NCI-H524 (cell line): ENCODE measurements around the gene BCL2L2.
"Not testable (repeated sequence)": the region's sequence is repeated elsewhere in the genome, so short reads cannot be mapped to it uniquely, and the experiment has no call there.

ENCODE experiments used
- DNase-seq, 2 experiments: peaks; one replicate each; lab custom pipeline; 2025; lab: John Stamatoyannopoulos, UW

BCL2L2 gene, protein sequence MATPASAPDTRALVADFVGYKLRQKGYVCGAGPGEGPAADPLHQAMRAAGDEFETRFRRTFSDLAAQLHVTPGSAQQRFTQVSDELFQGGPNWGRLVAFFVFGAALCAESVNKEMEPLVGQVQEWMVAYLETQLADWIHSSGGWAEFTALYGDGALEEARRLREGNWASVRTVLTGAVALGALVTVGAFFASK

DNA sequence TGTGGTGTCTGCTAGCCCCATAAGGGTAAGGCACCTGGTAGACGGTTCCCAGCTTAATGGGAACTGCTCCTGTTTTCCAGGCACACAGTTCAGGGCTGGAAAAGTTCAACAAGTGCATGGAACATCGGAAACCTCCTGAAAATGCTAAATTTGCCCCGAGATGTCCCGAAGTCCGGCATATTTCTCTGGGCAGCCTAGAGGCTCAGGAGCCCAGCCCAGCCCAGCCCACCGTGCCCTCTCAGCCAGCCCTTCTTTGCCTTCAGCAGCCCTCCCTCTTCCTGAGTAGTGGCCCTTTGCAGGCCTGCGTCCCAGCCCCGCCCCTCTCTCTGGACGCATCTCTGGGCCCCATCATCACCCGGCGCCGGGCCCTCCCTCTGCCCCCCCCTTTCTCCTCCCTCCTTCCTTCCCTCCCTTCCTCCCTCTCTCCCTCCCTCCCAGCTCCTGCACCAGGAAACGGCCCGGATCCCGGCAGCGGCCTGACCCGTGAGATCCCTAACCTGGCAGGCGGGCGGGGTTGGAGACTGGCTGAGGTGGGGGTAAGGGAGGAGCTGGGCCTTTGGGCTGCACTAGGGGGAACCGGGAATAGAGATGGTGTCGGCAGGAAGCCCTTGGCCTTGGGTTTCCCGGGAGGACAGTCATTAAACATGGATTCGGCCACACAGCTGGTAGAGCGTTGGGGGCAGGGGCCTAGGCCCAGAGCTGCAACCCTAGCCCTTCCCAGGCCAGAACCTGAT is at the start of gene BCL2L2:
Gene BCL2L2 (plus strand): TSS at position 422 of the 734 bp plus-strand sequence. CDS start 935 bp downstream, outside the sequence.
- peak; percentile 85 to 90 for DNase-seq

DNA sequence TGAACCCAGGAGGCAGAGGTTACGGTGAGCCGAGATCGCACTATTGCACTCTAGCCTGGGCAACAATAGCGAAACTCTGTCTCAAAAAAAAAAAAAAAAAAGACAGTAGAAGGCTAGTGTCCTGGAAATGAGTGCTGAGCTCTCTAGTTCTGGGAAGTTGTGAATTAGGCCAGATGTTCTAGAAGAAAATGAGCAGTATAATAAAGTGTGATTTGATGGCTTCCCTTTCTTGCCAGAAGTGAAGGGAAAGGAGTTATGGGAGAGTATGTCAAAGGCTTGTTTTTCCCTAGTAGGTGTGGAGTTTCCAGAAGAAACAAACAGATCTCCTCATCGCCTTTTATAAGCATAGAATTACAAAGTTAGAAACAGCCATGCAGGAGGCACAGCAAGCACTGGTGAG is 48.4 kb upstream of the BCL2L2 start:
- DNase-seq = no peak

DNA sequence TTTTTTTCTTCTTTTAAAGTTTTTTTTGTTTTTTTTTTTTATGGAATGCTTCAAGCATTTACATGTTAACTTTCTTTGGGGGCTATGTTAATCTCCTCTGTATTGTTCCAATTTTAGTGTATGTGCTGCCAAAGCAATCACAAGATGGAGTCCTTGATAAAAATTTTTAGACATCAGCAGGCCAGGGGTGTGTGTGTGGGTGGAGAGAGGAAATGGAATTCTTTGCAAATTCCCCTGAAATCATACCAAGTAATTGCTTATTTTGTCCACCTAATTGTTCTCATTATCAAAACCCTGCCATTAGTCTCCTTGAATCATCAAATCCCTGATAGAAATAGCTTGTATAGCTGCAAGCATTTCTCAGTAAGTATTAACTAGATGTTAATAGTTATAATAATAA is 47.2 kb upstream of the BCL2L2 start:
- DNase-seq = no peak

DNA sequence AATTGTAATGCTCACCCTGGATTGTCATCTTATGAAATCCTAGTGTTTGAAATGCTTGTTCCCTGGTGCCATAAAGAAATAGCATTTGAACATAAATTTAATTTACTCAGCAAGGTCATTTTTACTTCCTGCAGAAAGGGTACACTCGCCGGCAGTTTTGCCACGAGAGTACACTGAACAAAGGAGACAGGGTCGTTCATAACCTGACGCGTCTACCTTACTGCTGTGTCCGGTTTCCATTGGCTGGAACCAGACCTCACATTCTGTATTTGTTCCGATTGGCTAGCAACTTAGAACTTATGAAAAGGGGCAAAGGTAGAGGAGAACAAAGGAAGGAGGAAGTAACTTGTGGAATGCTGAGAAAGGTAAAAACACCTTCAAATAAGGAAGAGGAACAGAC is 45.8 kb upstream of the BCL2L2 start:
- DNase-seq = not testable (repeated sequence)

DNA sequence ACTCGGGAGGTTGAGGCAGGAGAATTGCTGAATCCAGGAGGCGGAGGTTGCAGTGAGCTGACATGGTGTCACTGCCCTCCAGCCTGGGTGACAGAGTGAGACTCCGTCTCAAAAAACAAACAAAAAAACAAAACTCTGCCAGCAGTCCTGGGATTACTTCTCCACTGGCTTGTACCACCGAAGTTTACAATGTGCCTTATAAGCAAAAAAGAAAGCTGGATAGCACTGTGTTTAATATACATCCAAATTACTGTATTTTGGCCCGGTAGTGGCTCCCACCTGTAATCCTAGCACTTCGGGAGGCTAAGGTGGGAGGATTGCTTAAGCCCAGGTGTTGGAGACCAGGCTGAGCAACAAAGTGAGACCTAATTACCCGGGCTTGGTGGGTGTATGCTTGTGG is 37.4 kb upstream of the BCL2L2 start:
- DNase-seq = no peak

DNA sequence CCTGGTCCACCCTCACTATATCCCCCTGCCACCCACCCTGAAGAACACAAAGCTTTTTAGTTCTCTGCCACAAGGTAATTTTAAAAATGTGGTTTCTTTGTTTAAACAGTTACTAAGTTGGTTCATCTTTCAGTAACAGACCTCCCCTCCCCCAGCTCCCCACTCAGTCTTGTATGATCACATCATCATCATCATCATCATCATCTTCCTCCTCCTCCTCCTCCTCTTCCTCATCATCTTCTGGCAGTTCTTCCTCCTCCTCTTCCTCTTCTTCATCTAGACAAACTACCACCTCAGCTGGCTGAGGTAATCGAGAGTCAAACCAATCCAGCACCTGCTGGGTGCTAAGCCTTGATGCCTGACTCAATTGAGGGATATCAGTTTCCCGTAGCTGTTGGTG is 31.2 kb upstream of the BCL2L2 start:
- no peak for DNase-seq

DNA sequence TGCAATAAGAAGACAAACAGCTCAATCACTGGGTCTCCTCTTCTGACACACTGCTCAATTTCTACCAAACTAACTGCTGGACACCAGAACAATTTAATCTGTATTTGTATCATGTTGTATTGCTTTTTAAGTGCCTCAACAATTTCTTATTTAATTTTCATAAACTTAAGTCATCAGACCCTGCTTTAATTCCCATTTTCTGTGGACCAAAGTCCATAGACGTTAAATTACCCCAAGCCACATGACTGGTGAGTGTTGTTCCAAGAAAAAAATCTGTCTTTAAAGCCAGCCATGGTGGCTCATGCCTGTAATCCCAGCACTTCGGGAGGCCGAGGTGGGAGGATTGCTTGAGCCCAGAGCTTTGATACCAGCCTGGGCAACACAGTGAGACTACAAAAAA is 29.4 kb upstream of the BCL2L2 start:
- DNase-seq = no peak

DNA sequence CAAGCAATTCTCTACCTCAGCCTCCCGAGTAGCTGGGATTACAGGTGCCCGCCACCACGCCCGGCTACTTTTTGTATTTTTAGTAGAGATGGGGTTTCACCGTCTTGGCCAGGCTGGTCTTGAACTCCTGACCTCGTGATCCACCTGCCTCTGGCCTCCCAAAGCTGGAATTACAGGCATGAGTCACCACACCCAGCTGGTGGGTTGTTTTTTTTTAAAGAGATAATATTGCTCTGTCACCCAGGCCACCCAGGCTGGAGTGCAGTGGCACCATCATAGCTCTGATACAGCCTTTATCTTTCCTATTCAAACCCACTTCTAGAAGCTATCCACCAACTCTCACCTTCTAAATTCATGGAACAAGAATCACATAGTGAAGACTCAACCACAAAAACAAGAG is 28.7 kb upstream of the BCL2L2 start:
- not testable (repeated sequence) for DNase-seq

DNA sequence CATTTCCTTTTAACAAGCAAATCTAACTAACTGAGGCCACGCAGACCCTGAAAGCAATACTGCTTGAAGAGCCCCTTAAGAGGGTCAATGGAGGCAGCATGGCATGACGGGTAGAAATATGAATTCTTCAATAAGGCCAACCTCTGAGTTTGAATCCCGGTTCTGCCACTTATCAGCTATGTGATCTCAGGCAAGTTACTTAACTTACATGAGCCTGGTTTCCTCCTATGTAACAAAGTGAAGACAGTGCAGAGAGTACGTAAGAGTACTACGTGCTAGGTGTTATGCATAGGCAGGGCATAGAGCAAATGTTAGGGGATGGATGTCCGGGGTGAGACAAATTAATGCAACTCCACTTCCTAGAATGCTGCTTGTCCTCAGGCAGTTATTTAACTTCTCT is 25.4 kb upstream of the BCL2L2 start:
- DNase-seq = no peak

DNA sequence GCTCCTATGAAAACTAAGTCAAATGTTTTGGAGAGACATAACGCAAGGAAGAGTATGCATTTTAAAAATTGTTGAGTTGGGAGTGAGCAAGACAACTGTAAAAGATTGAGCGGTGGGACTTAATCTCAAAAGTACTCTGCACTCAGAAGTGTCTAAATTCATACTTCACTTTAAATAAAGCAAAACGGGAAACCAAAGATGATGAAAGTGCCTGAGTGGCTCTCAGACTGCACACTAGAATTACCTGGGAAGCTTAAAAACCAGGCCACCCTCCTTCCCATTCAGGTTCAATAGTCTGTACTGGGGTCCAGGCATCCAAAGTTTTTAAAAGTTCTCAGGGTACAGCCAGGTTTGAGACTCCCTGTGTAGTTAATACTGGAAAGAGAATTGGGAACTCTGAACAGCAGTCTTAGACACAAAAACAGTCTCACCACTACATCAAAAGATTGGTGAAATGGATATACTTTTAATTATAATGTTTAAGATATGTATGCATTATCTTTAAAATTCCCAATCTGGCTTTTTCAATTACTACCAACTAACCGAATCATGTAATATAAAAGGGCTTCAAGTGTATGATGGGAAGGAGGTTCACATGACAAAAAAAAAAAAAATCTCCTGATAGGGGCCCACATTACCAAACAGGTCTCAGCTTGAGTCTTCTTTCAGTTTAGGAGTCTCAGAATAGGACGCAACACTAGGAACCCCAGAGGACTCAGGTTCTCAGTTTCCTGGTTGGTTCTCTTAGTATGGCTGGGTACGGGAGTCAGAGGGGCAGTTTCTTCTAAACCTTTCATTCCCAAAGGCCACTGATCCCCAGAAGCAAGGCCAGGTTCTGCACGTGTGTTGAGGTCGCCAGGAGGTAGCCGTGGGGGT is 21.7 kb upstream of the BCL2L2 start:
- DNase-seq = peak in 1 of 2 experiments; percentile 50

DNA sequence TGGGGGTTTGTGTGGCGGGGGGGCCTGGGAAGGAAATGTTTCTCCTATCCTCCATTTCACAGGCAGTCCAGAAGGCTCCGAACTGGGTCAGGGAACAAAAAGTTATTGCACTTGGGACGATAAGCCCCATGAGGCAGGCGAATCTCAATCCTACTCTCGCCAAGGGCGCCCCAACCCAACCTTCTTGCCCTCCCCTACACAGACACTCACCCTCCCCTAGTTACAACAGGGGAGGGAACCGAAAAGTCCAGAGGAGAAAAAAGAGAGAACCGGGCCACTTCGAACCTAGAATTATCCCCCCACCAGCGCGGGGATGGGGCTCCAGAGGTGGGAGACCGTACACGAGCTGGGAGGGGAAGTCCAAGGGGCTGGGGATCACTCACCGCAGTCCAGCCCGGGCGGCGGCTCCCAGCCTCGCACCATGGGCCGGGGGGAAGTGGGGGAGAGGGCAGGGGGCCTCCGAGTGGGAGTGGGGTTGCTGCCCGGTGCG is 21.1 kb upstream of the BCL2L2 start:
- peak in 1 of 2 experiments; percentile 51 for DNase-seq

DNA sequence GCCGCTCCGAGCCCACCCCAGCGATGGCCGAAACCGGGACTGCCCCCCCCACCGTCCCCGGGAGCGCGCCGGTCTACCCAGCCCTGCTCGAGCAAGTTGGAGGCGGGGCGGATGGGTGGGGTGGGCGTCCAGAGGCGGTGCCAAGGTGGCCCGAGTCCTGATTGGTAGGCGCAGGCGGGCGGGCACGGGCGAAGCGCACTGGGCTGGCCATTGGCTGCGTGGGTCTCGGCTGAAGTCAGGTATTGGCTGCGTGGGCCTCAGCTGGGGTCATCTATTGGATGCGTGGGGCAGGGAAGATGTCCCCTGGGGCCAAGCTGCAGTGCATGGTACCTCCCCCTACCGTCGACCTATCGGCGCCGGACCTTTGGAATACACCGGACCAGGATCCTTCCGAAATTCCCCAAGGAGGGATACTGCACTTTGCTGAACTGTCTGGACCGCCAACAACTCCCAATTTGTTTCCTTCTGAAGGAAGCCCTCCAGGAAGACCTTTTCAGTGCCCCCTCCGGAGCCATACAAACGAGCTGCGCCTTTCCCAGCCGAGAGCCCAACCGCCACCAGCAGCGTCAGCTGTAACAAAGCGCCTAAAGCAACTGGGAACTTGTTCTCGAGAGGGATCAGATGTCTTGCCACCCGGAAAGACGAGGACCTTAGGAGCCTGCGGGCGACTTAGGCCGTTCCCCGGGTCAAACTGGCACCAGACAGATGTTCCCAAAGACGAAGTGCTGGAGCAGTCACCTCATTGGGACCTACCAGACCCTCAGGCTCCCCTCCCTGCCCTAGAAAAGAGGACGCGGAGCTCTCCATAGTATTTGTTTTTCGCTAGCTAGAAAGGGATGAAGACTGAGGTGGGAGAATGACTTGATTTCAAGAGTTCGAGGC is 20.4 kb upstream of the BCL2L2 start, which contains the start of gene HOMEZ:
Gene HOMEZ (minus strand): TSS at position 113 of the 882 bp plus-strand sequence. CDS start 180 bp downstream, outside the sequence.
- peak; percentile 99 to 100 for DNase-seq

DNA sequence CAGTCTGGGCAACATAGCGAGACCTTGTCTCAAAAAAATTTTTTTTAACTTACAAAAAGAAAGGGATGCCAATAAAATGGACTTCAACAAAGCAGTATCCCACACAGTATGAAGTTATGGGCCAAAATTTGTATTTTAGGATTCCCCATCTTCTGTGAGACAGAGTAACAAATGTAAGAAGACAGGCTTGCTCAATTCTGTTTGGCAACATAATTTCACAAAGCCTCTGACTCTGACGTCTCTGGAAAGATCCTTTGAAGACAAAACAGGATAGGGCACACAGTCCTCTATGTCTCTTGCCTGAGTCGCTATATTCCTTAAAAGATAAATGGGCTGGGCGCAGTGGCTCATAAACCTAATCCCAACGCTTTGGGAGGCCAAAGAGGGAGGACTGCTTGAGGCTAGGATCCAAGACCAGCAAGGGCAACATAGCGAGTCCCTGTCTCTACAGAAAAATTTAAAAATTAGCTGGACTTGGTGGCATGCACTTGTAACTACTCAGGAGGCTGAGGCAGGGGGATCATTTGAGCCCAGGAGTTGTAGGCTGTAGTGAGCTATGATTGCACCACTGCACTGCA is 19.6 kb upstream of the BCL2L2 start:
- no peak for DNase-seq

DNA sequence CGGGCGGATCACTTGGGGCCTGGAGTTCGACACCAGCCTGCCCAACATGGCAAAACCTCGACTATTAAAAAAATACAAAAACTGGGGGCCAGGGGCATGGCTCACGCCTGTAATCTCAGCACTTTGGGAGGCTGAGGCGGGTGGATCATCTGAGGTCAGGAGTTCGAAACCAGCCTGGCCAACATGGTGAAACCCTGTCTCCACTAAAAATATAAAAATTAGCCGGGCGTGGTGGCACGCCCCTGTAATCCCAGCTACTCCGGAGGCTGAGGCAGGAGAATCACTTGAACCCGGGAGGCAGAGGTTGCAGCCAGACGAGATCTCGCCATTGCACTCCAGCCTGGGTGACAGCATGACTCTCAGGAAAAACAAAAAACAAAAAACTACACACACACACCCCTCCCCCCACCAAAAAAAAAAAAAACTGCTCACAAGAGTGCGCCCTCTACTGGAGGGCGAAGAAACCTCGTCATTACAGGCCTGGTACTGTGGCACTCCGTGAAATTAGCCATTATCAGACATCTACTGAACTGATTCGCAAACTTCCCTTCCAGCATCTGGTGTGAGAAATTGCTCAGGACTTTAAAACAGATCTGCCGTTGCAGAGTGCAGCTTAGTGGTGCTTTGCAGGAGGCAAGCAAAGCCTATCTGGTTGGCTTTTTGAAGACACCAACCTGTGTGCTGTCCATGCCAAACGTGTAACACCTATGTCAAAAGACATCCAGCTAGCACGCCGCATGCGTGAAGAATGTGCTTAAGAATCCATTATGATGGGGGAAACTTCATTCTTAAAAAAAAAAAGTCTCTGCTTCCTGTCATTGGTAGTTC is 11.7 kb upstream of the BCL2L2 start:
- peak; percentile 35 to 64 for DNase-seq

DNA sequence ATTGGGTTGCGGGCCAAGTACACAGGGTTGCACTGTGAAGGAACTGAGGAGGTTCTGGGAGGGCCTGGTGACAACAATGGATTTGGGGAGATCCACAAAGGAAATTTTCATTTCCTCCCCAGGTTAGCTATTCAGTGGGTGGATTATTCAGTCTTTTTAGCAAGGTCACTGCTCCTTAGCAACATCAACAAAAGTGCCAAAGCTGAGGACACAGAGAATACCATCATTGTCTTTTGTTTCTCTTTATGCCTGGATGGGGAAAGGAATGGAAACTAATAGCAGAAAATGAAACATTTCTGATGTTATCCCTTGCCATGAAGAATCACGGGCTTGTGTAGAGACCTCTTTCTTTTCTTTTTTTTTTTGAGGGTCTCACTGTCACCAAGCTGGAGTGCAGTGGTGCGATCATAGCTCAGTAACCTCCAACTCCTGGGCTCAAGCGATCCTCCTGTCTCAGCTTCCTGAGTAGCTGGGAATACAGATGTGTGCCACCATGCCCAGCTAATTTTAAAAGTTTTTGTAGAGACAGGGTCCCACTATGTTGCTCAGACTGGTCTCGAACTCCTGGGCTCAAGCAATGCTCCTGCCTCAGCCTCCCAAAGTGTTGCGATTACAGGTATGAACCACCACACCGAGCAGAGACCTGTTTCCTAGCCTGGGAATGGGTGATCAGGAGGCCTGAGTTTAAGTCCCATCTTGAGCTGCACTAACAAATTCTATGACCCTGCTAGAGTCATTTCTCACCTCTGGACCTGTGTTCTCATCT is 10.4 kb upstream of the BCL2L2 start:
- DNase-seq = no peak

DNA sequence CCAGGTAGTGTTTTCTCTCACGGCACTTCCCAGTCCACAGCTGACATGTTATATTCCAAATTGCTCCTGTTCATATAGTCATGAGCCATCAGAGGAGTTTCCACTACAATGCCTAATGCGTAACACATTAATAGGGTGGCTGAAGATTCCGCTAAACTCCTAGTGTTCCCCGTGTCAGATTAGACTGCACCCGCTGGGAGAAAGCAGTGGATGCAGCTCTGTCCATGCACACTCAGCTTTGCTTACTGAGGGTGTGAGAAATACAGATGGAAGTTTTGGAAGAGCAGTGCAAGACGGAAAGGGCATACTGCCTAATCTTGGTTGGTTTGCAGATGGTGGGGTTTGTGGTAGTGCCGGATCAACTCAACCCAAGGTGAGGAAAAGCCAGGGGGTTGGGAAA is 9.5 kb upstream of the BCL2L2 start:
- DNase-seq = no peak

DNA sequence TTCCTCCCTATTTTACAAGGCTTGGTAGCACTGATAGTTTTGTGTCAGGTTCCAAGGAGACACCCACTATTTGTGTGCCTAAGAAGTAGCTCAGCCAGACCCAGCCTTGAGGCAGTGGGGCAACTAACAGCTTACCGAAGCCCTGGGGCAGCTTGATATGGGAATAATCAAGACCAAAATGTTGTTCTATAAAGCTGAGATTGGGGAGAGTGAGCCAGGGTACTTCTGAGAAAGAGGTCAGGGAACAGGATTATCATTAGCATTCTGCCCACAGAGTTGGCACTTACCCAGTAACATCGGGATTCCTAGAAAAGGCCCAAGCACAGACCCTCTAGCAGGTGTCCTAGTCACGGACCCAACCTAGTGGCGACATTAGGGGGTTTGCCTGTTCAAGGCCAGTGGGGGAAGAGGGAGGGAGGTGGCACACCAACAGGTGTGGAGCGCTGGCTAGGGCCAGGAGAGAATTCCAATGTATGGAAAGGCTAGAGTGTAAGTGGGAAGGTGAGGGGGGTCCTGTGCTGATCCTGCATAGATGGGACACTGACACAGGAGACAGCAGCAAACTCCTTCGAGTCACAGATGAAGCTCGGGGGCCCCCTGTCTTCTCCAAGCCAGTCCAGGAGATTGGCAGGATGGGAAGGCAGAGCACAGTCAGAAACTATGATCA is 8.9 kb upstream of the BCL2L2 start:
- no peak for DNase-seq

DNA sequence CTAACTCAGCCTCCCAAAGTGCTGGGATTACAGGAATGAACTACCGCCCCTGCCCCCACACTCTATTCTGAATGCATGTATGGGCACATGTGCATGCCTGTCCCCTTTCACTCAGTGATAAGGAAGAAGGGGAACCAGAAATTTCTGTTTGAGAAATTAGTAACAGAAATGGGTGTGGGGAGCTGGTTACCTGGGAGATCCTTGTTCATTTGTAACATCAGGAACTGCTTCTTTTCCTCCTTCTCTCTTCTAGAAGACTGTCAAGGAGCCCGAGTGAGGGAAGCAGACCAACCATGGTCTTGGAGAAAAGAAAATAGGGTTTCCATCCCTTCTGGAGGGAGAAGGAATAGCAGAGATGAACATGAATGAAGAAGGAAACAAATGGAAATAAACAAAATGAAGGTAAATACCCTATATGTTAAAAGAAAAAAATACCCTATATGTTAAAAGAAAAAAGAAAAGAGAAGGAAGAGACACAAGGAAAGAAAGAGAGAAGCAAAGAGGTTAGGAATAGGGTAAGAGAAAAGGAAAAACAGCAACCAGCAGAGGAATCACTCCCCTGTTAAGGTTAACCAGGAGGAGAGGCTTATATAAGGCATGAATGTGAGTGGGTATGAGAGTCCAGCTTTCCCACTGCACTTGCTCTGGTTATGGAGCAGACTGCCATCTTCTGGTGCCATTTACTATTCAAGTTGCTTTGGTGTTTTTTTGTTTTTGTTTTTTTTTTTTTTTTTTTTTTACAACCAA is 7.2 kb upstream of the BCL2L2 start:
- peak in 1 of 2 experiments; percentile 55 for DNase-seq
